H1 (cell line): Measurements from ENCODE around the gene TRIB2. TPM values are rescaled to one million over a fixed set of nuclear protein-coding genes. Genes with fewer than 3 reads are reported as not detected.

Experiments used
- CTCF ChIA-PET: fragments of 300-600 bp; sonication (Branson Sonifier 250); formaldehyde crosslinking; loops from one replicate; lab custom pipeline; 2021; ENCODE audit not compliant: partially characterized antibody; lab: Charles Lee
- POLR2A ChIA-PET: fragments of 300-600 bp; sonication (Branson Sonifier 250); formaldehyde crosslinking; loops from one replicate; lab custom pipeline; 2021; ENCODE audit warnings: inconsistent platforms; ENCODE audit not compliant: partially characterized antibody; lab: Charles Lee
- DNase-seq, 2 experiments: peaks; one replicate each; pipeline versions ENCODE4 v3.0.0 to v3.0.0-alpha.2; 2010 to 2022; ENCODE audit warnings: low spot score in 2 of 2, low read depth in 1 of 2, mixed read lengths in 1 of 2
- FAIRE-seq: peaks from 2 replicates; lab custom pipeline; 2011; peaks lifted over from hg19 to GRCh38; lab: Jason Lieb, UNC
- H2AFZ ChIP-seq: 2 replicates; pipeline ENCODE4 v1.8.1; 2012; ENCODE audit warnings: low read length, inconsistent platforms
- H2AK5ac ChIP-seq: 2 replicates; pipeline ENCODE4 v1.6.1; 2013; ENCODE audit warnings: low read depth, low read length
- H2BK120ac ChIP-seq: replicated peaks from 2 replicates; pipeline ENCODE3; 2013; ENCODE audit warnings: low read depth, low read length, inconsistent platforms
- H2BK12ac ChIP-seq: 2 replicates; pipeline ENCODE4 v1.6.1; 2013; ENCODE audit warnings: low read depth, low read length
- H2BK15ac ChIP-seq: 2 replicates; pipeline ENCODE4 v1.6.1; 2013; ENCODE audit warnings: low read length
- H2BK20ac ChIP-seq: 2 replicates; pipeline ENCODE4 v1.6.1; 2013; ENCODE audit warnings: low read length
- H2BK5ac ChIP-seq: 2 replicates; pipeline ENCODE4 v1.6.1; 2013; ENCODE audit warnings: low read depth, low read length
- H3K14ac ChIP-seq: 2 replicates; pipeline ENCODE4 v1.6.1; 2013; ENCODE audit warnings: inconsistent platforms; ENCODE audit not compliant: insufficient read length
- H3K18ac ChIP-seq: 2 replicates; pipeline ENCODE4 v1.6.1; 2013; ENCODE audit warnings: low read length; ENCODE audit errors: extremely low read depth
- H3K23ac ChIP-seq: 2 replicates; pipeline ENCODE4 v1.6.1; 2013; ENCODE audit warnings: inconsistent platforms; ENCODE audit not compliant: insufficient read length
- H3K23me2 ChIP-seq: 2 replicates; pipeline ENCODE4 v1.6.1; 2013; ENCODE audit warnings: low read depth, low read length
- H3K27ac ChIP-seq: 2 replicates; pipeline ENCODE4 v1.6.1; 2011; ENCODE audit warnings: low read depth, low read length, inconsistent platforms
- H3K27me3 ChIP-seq, 4 experiments: replicated peaks in 1 of 4; 1 replicate in 1 of 4; 2 replicates in 3 of 4; pipeline versions ENCODE4 v1.6.1 to v1.8.1; 2011 to 2013; ENCODE audit warnings: low read length in 3 of 4, mild to moderate bottlenecking in 3 of 4, inconsistent platforms in 2 of 4, mixed read lengths in 2 of 4, moderate library complexity in 1 of 4; ENCODE audit not compliant: control insufficient read depth in 3 of 4, insufficient read depth in 3 of 4; ENCODE audit errors: extremely low read depth in 1 of 4
- H3K36me3 ChIP-seq, 4 experiments: 2 replicates each; pipeline versions ENCODE4 v1.6.1 to v1.8.1; 2011 to 2013; ENCODE audit warnings: mild to moderate bottlenecking in 4 of 4, low read length in 3 of 4, moderate library complexity in 2 of 4, control low read depth in 1 of 4, inconsistent platforms in 1 of 4; ENCODE audit not compliant: insufficient read depth in 4 of 4, control insufficient read depth in 2 of 4
- H3K4ac ChIP-seq: replicated peaks from 2 replicates; pipeline ENCODE3; 2013; ENCODE audit warnings: low read length, low read depth, mixed read lengths, inconsistent platforms; ENCODE audit not compliant: insufficient read length
- H3K4me1 ChIP-seq, 4 experiments: replicated peaks in 1 of 4; 1 replicate in 1 of 4; 2 replicates in 3 of 4; pipeline versions ENCODE4 v1.6.1 to v1.8.1; 2011 to 2013; ENCODE audit warnings: low read length in 3 of 4, inconsistent platforms in 2 of 4, mixed read lengths in 1 of 4; ENCODE audit not compliant: insufficient read depth in 4 of 4, control insufficient read depth in 3 of 4
- H3K4me2 ChIP-seq, 2 experiments: 2 replicates each; pipeline versions ENCODE4 v1.6.1 to v1.8.1; 2011 to 2013; ENCODE audit warnings: low read depth in 2 of 2, low read length in 2 of 2, control low read depth in 1 of 2, inconsistent platforms in 1 of 2, mild to moderate bottlenecking in 1 of 2; ENCODE audit not compliant: insufficient read depth in 1 of 2
- H3K4me3 ChIP-seq, 4 experiments: fragments of 200-600, 300-600 bp in 1 of 4; sonication (generic), shearing (Covaris generic), sonication (Bioruptor Twin) in 1 of 4; 2 replicates each; pipeline versions ENCODE4 v1.5.1 to v1.8.1; 2011 to 2016; ENCODE audit warnings: low read length in 4 of 4, low read depth in 3 of 4, control low read depth in 2 of 4, inconsistent platforms in 2 of 4, mild to moderate bottlenecking in 2 of 4, mixed read lengths in 1 of 4, moderate library complexity in 1 of 4; ENCODE audit not compliant: insufficient read depth in 2 of 4; ENCODE audit errors: extremely low read depth in 1 of 4
- H3K56ac ChIP-seq: replicated peaks from 2 replicates; pipeline ENCODE3; 2013; ENCODE audit warnings: low read depth, mild to moderate bottlenecking, mixed read lengths, low read length, inconsistent platforms; ENCODE audit not compliant: insufficient read length
- H3K79me1 ChIP-seq: 2 replicates; pipeline ENCODE4 v1.6.1; 2013; ENCODE audit warnings: low read depth, low read length, control low read depth
- H3K79me2 ChIP-seq, 2 experiments: 2 replicates each; pipeline versions ENCODE4 v1.6.1 to v1.8.1; 2012 to 2013; ENCODE audit warnings: low read length in 2 of 2, mild to moderate bottlenecking in 2 of 2, inconsistent platforms in 1 of 2; ENCODE audit not compliant: insufficient read depth in 2 of 2, control insufficient read depth in 1 of 2
- H3K9ac ChIP-seq, 4 experiments: replicated peaks in 1 of 4; 1 replicate in 1 of 4; 2 replicates in 3 of 4; pipeline versions ENCODE4 v1.6.1 to v1.8.1; 2011 to 2013; ENCODE audit warnings: low read depth in 3 of 4, low read length in 3 of 4, control low read depth in 2 of 4, mild to moderate bottlenecking in 2 of 4, moderate library complexity in 2 of 4, inconsistent platforms in 1 of 4; ENCODE audit errors: extremely low read depth in 1 of 4
- H3K9me3 ChIP-seq, 2 experiments: 2 replicates each; pipeline versions ENCODE4 v1.6.1 to v1.8.1; 2012 to 2013; ENCODE audit warnings: mild to moderate bottlenecking in 2 of 2, moderate library complexity in 2 of 2, control low read depth in 1 of 2, inconsistent platforms in 1 of 2, low read depth in 1 of 2, low read length in 1 of 2, mixed read lengths in 1 of 2; ENCODE audit not compliant: insufficient read depth in 2 of 2
- H4K20me1 ChIP-seq, 2 experiments: replicated peaks in 1 of 2; 2 replicates each; pipeline versions ENCODE3 to v1.8.1; 2011 to 2013; ENCODE audit warnings: inconsistent platforms in 2 of 2, low read length in 2 of 2, mild to moderate bottlenecking in 1 of 2; ENCODE audit not compliant: insufficient read depth in 2 of 2, control insufficient read depth in 1 of 2
- H4K5ac ChIP-seq: 2 replicates; pipeline ENCODE4 v1.6.1; 2013; ENCODE audit warnings: low read length, low read depth, mixed read lengths, inconsistent platforms; ENCODE audit not compliant: insufficient read length
- H4K8ac ChIP-seq: 2 replicates; pipeline ENCODE4 v1.8.0; 2013; ENCODE audit warnings: mild to moderate bottlenecking, moderate library complexity, low read length, inconsistent platforms; ENCODE audit not compliant: insufficient read depth; ENCODE audit errors: extremely low read depth
- H4K91ac ChIP-seq: replicated peaks from 2 replicates; pipeline ENCODE3; 2013; ENCODE audit warnings: low read length, mixed read lengths, inconsistent platforms; ENCODE audit not compliant: insufficient read length
- HDAC2 ChIP-seq, 2 experiments: fragments of 300-600 bp in 1 of 2; sonication (generic) in 1 of 2; IDR thresholded peaks; 2 replicates each; pipeline ENCODE4 v1.6.1; 2011 to 2012; ENCODE audit warnings: low read depth in 2 of 2, low read length in 2 of 2, mild to moderate bottlenecking in 2 of 2, moderate library complexity in 2 of 2, borderline replicate concordance in 1 of 2, inconsistent platforms in 1 of 2
- JUND ChIP-seq: IDR thresholded peaks from 2 replicates; pipeline ENCODE4 v1.6.1; 2011; ENCODE audit warnings: mild to moderate bottlenecking, improper control_type of control experiment, low read length
- NANOG ChIP-seq: IDR thresholded peaks from 2 replicates; pipeline ENCODE4 v1.6.1; 2011; ENCODE audit warnings: low read length, low read depth, mild to moderate bottlenecking, inconsistent platforms; ENCODE audit not compliant: insufficient read depth, poor library complexity, severe bottlenecking
- RXRA ChIP-seq: IDR thresholded peaks from 2 replicates; pipeline ENCODE4 v1.6.1; 2011; ENCODE audit warnings: low read depth, mild to moderate bottlenecking, low read length, moderate library complexity; ENCODE audit not compliant: insufficient read depth
- TCF12 ChIP-seq: IDR thresholded peaks from 2 replicates; pipeline ENCODE4 v1.6.1; 2011; ENCODE audit warnings: low read depth, mild to moderate bottlenecking, low read length
- WGBS, 2 experiments: shearing (Covaris generic) in 1 of 2; methylation state at CpG; one replicate each; pipeline versions ENCODE4 v1.1.6 to v1.1.7; 2013 to 2015; ENCODE audit warnings: low lambda C conversion rate in 2 of 2, mixed read lengths in 2 of 2, inconsistent platforms in 1 of 2, low coverage in 1 of 2, missing lambda C conversion rate in 1 of 2; ENCODE audit not compliant: insufficient replicate concordance in 2 of 2, insufficient coverage in 1 of 2, insufficient read length in 1 of 2; ENCODE audit errors: extremely low coverage in 1 of 2, missing lambda C conversion rate in 1 of 2; 5-methylcytosine and 5-hydroxymethylcytosine counted together
- polyA plus RNA-seq, 7 experiments: library from polyadenylated mRNA; depleted of rRNA in 3 of 7; stranded (reverse) in 5 of 7; unstranded in 2 of 7; fragments of >200 nt in 5 of 7; fragments of 200-250 nt in 2 of 7; gene quantifications; 1 replicate in 5 of 7; 2 replicates in 1 of 7; 4 replicates in 1 of 7; pipeline versions ENCODE4 v1.2.1 to v1.2.3, GENCODE V29; 2011 to 2013; ENCODE audit warnings: missing spikeins in 2 of 7, mixed read lengths in 2 of 7
- total RNA-seq: library from RNA; stranded (reverse); fragmentation: NEBNext Ultra II Directional; extraction: Animal tissue kit (Norgen Biotek cat#: 25700); gene quantifications from 2 replicates; pipeline ENCODE4 v1.2.1, GENCODE V29; 2021

The TRIB2 gene
- total and polyA plus RNA-seq, 2 of the 8 experiments (the other 6 are each of a cell fraction or from before 2014, with no cell fraction given), result 40.8 to 57.0 TPM

- H3K4me2 ChIP-seq, result no peak overlapping the region
- H3K23me2 ChIP-seq, result no peaks in the 10 kb centered on the region
- no peak overlapping the region for H3K9ac ChIP-seq
- H3K27me3 ChIP-seq, result no peaks in the 10 kb centered on the region
- H3K56ac ChIP-seq, result no peak overlapping the region
- H3K4me1 ChIP-seq, result no peaks in the 10 kb centered on the region
- no peak overlapping the region for H3K23ac ChIP-seq
- H4K91ac ChIP-seq, result no peak overlapping the region
- no peak overlapping the region for H2BK20ac ChIP-seq
- H3K14ac ChIP-seq, result no peak overlapping the region
- no peak overlapping the region for H3K27ac ChIP-seq
- H2AK5ac ChIP-seq, result no peak overlapping the region
- no peak for FAIRE-seq
- ChIA-PET CTCF (interaction anchor here (0.9 kb wide), 1 partner anchor 9 kb away, joined by 3 read pairs; no protein-coding TSS in a partner anchor), POLR2A (no interaction called here)
- no peak overlapping the region for H3K4ac ChIP-seq
- H2BK15ac ChIP-seq, result no peak overlapping the region
- no peak overlapping the region for H4K5ac ChIP-seq
- no peak for TF ChIP-seq NANOG
- no peak for TF ChIP-seq TCF12
- no peak for TF ChIP-seq JUND
- TF ChIP-seq HDAC2 (IDR thresholded peaks at IDR 0.05; ENCODE audit: borderline replicate concordance in 1 of 2, low read depth in 2 of 2, low read length in 2 of 2), result no peak
- TF ChIP-seq RXRA, result no peak
- H3K79me1 ChIP-seq, result no peaks in the 10 kb centered on the region
- no peak overlapping the region for H2BK12ac ChIP-seq
- H3K79me2 ChIP-seq, result no peaks in the 10 kb centered on the region
- no peak for DNase-seq
- H3K18ac ChIP-seq, result no peak overlapping the region
- no peak overlapping the region for H3K4me3 ChIP-seq
- H3K36me3 ChIP-seq, result no peaks in the 10 kb centered on the region
- no peak overlapping the region for H2BK120ac ChIP-seq
- H3K9me3 ChIP-seq, result peaks cover 3 to 16% of the 10 kb centered on the region in 2 experiments
- no peak overlapping the region for H2AFZ ChIP-seq
- H2BK5ac ChIP-seq, result no peak overlapping the region
- H4K20me1 ChIP-seq, result no peaks in the 10 kb centered on the region
- H4K8ac ChIP-seq, result no peak overlapping the region
- WGBS, 2 experiments, result 97% methylated on average over 4 of the region's 4 CpGs; no CpG with 5 or more reads in 1 of the 2 experiments
These were observed 23.2 kb upstream of the TRIB2 start for GRCh38 chr2:12693509-12693908.
